ENCODE measurements around the gene ARHGAP22.

- TF ChIP-seq CTCF (IDR thresholded peaks at IDR 0.05 in 2 of 3, conservative IDR thresholded peaks at IDR 0.05 in 1 of 3; ENCODE audit: borderline replicate concordance in 1 of 3, insufficient read depth in 1 of 3, low read depth in 2 of 3, low read length in 2 of 3) (no peak), FOSL1 (IDR thresholded peaks at IDR 0.05; ENCODE audit: low read depth) (no peak), EZH2 (IDR thresholded peaks at IDR 0.05) (no peak), REST (IDR thresholded peaks at IDR 0.05; ENCODE audit: low read depth) (no peak), MAX (IDR thresholded peaks at IDR 0.05) (no peak)
Observed at GRCh38 chr10:48611133-48611532, 6.3 kb upstream of the ARHGAP22 start.

All from HCT116 (cell line).